GM21367 (cell line): Measurements from ENCODE around the gene ATP5F1D.

Experiments used
- ATAC-seq: cut with Tn5 transposase; IDR thresholded peaks from one replicate; pipeline ENCODE4 v1.9.1; 2021; ENCODE audit not compliant: unreplicated experiment

The ATP5F1D gene

DNA sequence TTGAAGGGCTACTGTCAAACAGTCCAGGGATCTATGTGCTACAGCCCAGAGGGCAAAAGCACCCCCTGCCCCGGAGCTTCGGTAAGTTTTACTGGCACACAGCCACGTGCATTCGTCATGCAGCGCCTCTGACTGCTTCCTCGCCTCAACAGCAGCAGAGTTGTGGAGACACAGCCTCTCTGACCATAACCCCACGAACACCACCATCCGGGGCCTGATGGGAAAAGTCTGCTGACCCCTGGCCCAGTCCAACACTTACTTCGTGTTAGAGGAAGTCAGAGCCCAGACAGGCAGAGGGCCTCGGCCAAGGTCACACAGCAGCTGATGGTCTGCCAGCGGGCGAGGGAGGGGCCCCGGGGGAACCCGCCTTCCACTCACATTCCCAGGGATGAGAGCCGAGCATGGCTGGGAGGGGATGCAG lies 8.9 kb upstream of the ATP5F1D start:
- ATAC-seq = no peak

DNA sequence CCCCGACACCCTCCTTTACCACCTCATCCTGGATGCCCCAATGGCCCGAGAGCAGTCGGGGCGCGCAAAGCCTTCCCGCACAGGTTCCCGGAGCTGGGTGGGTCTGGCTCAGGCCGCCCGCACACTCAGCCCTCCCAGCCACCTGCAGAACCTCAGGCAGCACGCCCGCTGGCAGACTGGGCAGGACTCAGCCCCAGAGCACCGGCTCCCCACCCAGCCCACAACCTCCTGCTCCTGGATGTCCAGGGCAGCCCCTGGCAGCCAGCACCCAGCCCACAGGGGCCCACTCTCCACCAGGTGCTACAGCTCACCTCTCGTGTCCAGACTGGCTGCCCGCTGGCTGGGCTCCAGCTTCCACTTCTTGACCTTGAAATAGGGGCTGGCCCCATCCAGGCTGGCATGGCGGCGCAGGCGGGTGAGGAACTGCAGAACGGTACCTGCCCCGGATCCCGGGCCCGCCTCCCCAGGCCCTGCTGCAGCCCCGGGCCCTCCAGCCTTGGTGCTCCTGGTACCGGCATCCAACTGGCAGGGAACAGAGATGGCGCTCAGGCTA lies 8.4 kb upstream of the ATP5F1D start:
- no peak for ATAC-seq

DNA sequence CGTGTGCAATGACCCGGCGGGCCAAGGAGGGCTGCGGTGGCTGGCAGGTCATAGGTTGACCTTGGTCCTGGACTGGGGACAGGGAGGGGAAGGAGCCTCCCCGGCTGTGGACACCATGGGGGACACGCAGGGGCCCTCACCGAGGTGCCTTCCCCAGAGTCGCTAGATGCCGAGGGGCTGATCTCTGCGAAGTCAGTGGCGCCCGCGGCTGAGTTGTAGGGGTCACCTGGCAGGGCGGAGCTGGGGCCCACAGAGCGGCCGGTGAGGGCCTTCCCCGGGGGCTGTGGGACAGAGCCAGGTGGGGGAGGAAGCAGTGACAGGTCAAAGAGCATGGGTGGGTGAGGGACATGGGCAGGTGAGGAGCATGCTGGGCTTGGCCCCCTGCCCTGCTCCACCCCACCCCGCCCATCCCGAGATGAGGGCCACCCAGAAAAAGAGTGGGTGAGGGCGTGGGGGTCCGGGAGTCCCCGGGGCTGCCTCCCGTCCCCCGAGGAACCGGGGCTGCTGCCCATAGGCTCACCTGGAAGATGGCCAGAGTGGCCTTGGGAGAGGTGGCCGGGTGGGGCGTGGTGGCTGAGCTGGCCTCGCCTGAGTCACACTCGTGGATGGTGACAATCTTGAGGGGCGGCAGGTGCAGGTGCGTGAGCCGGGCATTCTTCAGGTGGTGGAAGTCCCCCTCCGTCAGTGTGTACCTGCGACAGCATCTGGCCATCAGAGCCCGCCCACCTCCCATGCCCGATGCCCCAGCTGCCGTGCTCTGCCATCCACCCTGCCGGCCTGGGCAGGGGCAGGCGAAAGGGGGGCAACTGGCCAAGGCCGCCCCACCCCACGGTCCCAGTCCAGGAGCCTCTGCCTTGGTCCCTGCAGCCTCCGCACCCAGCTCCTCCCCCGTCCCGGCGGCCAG lies 7.2 kb upstream of the ATP5F1D start:
- ATAC-seq = no peak

DNA sequence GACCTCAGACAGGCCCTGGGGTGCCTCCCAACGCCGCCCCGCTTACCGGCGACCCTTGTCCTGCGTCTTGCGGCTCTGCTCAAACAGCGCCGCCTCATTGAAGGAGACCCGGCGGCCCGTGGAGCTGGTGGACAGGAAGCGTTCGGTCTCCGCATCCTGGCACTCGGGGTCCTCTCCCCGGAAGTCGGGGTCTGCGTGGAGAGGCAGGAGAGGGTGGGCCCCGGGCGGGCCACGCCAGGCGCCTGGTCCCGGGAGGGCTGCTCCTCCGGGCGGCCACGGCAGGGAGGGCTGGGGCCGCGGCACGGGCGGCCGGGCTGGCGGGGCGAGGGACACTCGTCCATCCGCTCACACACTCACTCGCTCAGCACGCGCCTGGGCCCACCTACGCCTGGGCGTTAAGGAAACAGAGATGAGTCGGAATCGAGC lies 6.6 kb upstream of the ATP5F1D start:
- no peak for ATAC-seq

DNA sequence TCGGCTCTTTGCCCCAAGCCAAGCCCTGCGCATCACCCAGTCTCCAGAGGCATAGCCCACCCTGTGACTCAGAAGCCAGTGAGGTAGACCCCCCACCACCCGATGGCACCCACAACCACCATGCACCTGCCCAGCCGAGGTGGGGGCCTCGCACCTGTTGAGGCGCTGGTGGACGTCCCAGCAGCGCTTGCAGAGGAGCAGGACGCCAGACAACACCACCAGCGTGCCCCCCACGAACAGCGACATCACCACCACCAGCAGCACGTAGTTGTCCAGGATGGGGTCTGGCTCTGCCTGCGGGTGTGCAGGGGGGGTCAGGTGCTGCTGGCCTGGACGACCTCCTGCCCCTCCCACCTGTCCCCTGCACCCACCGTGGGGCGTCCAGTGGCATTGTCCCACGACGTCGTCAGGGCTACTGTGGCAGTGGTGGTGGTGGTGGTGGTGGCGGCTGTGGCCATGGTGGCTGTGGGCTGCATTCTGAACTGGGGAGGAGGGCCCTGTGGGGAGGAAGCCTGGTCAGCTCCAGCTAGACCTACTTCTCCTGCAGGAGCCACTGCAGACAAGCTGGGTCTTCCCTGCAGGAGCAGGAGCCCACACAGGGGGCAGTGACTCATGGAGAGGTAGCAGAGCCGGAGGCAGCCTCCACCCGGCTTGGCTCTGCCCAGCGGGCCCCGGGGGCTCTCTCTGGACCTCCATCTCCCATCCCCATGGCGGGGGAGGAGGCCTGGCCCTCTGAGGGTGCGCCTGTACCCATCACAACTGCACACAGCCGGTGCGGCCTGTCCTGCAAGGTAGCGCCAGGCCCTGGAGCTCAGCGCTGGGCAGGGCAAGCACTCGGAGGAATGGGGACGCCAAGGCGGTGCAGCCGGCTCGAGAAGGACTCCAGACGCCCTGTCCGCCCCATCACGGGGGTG lies 5.7 kb upstream of the ATP5F1D start:
- no peak for ATAC-seq

DNA sequence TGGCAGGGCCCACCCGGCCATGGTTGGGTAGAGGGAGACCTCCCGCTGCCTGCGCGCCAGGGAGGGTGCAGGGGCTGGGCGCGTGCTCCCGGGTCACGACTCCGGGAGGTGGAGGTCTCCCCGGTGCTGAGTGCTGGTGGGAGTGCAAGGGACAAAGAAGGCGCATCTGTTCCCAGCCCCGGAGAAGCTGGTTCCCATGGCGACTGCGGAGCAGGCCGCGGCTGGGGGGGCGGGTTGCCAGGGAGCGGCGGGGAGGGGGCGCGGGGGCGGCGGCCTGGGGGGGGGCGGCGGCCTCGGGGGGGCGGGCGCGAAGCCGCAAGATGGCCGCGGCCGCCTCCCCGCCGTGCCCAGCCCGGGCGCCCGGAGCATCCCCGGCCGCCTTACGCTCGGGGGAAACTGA lies 5.0 kb upstream of the ATP5F1D start:
- ATAC-seq = no peak

DNA sequence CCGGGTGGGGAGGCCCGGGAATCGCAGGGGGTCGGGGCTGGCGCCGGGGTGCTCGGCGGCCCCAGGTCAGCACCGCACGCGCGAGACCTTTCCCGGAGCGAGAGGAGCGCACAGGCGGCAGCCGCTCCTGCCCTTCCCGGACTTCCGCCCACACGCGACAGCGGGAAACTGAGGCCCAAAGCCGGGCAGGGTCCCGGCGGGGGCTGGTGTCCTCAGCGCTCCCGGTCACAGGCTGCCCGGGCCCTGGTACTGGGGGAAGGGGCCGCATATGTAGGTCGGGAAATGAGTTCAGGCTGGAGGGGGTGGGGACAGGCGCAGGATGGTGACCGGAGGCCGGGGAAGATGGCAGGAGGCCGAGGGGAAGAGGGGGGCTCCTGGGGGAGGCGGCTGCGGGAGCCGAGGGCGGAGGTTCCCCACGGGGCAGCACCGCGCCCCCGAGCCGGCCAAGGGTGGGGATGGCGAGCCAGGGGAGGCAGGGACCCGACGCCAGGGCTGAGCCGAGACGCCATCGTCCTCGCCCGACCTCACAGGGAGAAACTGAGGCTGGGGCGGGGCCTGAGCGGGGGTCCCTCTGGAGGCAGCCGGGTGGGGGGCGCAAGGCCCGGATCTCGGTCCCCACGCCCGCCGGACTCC lies 4.4 kb upstream of the ATP5F1D start:
- ATAC-seq = no peak

DNA sequence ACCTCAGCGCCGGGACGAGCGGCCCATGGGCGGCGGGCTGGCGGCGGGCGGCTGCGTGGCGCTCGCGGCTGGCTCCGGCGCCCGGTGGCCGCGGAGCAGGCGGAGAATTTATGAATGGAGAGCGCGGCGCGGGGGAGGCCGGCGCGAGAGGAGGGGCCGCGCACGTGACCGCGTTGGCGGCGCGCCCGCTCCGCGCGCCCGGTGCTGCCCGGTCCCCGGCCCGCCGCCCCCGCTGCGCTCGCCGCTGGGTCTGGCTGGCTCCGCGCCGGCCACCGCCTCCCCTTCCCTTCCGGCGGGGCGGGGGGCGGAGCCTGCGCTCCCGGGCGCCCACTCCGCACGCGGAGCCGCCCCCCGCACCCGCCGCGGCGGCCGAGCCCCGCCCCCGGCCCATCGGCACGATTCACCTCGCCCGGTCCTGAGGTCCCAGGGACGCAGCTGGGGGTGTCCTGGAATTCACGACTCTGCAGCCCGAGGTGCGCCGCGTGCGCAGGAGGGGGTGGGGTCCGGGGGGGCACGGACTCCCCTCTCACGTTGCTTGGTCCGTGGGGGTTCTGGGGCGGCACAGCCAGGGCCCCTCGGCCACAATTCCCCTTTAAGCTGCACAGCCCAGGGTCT lies 3.7 kb upstream of the ATP5F1D start, which contains the start of gene CBARP:
CBARP (minus strand) TSS at position 252 of the 615 bp plus-strand sequence. CDS start 1,905 bp downstream, outside the sequence.
- ATAC-seq = no peak

DNA sequence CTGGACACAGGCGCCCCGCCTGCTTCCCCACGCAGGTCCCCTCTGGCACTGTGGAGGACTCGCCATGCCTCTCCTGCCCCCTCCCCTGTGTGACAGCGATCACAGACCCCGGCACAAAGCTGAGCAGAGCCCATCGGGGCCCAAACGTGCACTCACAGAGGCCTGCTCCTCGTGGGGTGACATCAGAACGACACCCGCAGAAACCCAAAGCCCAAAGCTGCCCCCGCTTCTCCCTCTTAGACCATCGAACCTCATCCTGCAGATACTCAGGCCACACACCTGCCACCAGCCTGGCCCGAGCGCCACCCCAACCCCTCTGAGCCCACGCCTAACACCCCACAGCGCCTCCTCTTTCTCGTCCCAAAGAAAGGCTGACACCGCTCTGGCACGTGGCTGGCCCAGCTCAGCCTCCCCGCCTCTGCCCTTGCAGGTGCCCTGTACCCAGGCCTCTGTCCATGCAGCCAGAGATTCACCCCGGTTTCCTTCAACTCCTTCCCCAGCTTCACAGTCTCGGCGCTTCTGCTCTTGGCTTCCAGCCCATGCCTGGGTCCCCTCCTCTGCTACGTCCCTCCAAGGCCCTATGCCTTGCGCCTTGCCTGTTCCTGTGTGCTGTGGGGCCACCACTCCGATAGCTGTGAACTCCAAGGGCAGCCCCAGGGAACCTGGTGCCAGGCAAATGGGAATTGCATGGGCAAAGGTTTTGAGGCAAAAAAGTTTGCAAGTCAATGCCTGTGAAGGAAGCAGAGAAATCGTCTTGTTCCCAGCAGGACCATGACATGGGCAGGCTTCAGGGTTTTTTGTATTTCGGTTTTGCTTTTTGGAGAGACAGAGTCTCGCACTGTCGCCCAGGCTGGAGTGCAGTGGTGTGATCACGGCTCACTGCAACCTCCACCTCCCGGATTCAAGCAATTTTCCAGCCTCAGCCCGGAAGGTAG lies 2.9 kb upstream of the ATP5F1D start:
- ATAC-seq = no peak

DNA sequence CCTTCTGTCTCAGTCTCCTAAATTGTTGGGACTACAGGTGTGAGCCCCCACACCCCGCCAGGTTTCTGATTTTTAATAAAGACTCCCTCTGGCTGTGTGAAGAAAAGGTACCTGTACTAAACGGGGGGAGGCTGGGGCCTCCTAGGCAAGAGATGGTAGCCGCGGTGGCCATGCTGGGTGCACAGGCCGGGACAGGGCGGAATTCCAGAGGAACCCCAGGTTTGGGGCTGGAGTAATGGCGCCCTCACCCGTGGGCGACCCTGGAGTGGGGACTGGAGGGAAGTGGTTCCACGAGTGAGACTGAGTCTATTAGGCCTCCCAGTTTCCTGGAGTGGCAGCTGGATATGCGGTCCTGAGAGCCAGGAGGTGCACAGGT lies 2.1 kb upstream of the ATP5F1D start:
- ATAC-seq = no peak

DNA sequence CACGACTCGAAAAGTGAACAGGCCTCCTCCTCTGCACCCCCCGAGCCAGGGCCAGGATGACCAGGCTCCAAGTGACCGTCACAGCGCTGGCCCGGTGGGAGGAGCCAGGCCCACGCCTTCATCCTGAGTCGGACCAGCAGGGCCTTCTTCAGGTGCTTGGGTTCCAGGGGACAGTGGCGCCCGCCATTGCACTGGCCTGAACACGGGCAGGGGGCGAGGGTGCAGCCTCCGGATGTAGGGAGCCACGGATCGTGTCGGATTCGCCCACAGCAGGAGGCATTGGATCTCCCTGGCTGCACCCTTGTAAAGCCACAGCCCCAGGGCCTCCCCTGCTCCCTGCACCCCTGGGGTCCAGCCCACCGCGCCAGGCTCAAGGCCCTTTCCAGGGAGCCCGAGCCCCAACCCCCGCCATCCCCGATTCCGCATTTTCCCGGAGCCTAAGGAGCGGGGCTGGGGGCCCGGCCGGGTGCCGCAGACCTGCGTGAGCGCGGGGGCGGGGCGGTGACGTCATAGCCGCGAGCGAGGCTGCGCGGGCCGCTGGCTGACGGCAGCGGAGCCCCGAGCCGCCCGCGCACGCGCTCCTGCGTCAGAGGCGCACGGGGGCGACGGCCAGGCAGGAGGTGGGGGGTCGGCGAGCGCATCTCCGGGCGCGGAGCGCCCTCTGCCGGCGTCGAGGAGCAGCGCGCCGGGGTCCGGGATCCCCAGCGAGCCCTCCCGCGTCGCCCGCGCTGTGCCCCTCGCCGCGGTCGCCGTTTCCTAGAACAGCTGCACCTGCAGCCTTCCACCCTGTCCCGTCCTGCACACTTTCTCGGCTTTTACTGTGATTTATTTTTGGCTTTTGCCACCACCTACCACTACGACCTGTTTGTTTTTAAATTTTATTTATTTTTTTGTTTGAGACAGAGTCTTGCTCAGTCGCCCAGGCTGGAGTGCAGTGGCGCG lies 1.5 kb upstream of the ATP5F1D start:
- no peak for ATAC-seq

DNA sequence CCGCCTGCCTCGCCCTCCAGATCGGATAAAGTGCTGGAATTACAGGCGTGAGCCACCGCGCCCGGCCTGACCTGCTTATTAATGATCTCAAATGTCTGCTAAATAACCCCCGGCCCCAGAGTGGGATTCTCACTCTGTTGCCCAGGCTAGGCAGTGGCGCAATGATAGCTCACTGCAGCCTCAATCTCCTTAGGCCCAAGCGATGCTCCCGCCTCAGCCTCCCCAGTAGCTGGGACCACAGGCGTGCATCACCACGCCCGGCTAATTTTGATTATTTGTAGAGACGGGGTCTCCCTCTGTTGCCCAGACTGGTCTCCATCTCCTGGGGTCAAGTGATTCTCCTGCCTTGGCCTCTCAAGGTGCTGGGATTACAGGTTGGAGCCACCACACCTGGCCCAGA lies 626 bp upstream of the ATP5F1D start:
- no peak for ATAC-seq

DNA sequence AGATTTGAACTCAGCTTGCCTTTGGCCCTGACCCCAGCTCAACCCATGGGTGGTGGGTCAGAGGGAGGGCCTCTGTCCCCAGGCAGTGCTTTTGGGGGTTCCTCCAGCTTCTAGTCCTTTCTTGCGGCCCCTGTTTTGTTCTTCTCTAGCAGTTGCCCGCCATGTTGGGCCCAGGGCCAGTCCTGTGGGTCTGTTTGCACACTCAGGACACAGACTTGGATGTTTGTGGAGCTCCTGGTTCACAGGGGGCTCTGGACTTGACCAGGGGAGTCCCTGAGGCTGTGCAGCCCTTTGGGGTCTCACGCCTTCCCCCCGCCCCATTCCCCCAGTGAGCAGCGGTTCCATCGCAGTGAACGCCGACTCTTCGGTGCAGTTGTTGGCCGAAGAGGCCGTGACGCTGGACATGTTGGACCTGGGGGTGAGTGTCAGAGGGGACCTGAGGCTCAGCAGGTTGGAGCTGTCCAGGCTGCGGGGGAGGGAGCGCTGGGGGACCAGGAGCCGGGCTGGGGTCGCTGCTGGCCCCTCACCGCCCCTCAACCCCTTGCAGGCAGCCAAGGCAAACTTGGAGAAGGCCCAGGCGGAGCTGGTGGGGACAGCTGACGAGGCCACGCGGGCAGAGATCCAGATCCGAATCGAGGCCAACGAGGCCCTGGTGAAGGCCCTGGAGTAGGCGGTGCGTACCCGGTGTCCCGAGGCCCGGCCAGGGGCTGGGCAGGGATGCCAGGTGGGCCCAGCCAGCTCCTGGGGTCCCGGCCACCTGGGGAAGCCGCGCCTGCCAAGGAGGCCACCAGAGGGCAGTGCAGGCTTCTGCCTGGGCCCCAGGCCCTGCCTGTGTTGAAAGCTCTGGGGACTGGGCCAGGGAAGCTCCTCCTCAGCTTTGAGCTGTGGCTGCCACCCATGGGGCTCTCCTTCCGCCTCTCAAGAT lies 2.5 kb downstream of the ATP5F1D start:
- ATAC-seq = no peak

DNA sequence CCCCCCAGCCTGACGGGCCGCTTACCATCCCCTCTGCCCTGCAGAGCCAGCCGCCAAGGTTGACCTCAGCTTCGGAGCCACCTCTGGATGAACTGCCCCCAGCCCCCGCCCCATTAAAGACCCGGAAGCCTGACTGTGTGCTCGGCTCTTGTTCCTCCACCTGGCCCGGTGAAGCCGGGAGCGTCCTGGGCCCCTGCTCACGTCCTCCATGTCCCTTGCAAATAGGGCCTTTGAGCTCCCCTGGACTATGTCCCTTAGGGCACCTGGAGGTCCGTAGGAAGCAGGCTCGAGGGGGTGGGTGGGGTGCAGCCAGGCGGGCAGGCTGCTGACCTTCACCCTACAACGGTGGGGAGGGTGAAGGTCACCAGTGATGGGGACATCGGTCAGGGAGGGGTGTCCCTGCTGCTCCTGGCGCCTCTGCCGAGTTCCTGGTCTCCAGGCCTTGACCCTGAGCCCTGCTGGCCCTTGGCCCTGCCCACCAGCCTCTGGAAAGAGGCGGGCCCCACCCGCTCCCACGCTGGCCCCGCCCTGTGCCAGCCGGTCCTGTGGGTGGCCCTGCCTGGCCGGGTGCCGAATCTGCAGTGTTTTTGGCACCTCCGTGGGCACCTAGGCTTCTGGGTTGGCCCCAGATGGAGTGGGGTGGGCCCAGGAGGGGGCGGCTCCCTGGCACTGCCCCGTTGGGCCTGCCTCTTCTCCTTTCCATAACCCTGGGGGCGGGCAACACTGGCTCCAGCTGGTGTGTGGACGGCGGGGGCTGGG lies 3.3 kb downstream of the ATP5F1D start:
- no peak for ATAC-seq

DNA sequence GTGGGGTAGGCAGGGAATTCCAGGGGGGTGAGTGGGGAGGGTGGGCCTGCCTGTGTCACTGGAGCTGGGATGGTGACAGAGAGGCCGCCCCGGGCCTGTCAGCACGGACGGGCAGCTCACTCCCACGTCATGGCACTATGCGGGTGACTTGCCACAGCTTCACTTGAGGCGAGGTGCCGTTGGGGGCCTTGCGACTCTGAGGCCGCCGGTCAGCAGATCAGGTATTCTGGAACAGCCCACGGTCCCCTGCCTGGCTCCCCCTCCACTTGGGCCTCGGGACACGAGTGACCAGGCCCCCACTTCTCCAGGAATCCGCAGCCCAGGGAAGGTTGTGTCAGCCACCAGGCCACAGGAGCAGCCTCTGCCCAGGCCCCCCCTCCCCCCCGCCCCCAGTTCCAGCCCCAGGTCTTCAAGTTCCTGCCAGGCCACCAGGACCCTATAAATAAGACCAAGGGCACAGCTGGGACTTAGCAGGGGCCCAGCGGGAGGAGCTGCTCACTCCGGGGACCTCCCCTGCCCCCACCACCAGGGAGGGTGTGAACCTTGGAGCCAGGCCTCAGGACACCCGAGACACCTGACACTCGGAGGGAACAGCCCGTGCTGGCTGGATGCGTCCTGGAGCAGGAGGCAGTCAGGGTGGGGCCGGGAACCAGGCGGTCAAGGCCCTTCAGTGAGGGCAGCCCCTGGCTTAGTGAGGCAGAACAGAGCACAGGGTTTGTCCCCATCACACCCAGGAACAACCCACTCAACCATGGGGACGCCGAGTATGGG lies 4.1 kb downstream of the ATP5F1D start:
- no peak for ATAC-seq
